ENCODE results near the gene HJURP. TPM values are rescaled to one million over a fixed set of nuclear protein-coding genes. Genes with fewer than 3 reads are reported as not detected.

HJURP gene
- total RNA-seq, 4 donors from 2014 or later, result 0.20 to 1.1 TPM; not detected in 2

DNA sequence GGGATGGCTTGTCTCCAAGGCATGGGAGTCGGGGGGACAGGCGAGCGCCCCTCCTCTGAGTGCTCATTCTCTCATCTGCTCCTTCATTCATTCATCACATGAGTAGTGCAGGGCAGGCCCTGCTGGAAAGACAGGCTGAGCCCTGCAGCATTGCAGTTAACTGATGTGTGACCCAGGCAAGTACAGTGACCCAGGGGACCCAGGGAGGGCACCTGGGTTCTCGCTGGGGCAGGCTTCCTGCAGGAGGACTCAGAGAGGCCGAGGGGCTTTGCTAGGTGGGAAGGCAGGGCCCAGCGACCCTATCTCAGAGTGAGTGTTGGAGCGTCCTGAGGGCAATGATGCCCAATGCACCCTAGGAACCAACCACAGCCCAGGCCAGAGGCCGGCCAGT is 30.6 kb downstream of the HJURP start:
- Histone ChIP-seq H3K4me1 (no peaks in the 10 kb centered on the region), H3K9me3 (no peaks in the 10 kb centered on the region), H3K36me3 (no peaks in the 10 kb centered on the region), H3K27me3 (no peaks in the 10 kb centered on the region), H3K4me3 (no peak overlapping the region), H3K27ac (no peak overlapping the region)
- no peak for DNase-seq
- ATAC-seq, result no peak
- in situ Hi-C loops (cut with MboI; ENCODE audit: low sequenced_read_pairs in 4 of 4), result no loop called here
- intact Hi-C loops (cut with DNase I; ENCODE audit: low total_unique reads), result no loop called here
- TF ChIP-seq POLR2A (IDR thresholded peaks at IDR 0.05), result no peak
- TF ChIP-seq, protein P1, sequence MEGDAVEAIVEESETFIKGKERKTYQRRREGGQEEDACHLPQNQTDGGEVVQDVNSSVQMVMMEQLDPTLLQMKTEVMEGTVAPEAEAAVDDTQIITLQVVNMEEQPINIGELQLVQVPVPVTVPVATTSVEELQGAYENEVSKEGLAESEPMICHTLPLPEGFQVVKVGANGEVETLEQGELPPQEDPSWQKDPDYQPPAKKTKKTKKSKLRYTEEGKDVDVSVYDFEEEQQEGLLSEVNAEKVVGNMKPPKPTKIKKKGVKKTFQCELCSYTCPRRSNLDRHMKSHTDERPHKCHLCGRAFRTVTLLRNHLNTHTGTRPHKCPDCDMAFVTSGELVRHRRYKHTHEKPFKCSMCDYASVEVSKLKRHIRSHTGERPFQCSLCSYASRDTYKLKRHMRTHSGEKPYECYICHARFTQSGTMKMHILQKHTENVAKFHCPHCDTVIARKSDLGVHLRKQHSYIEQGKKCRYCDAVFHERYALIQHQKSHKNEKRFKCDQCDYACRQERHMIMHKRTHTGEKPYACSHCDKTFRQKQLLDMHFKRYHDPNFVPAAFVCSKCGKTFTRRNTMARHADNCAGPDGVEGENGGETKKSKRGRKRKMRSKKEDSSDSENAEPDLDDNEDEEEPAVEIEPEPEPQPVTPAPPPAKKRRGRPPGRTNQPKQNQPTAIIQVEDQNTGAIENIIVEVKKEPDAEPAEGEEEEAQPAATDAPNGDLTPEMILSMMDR (IDR thresholded peaks at IDR 0.05 in 4 of 5, conservative IDR thresholded peaks at IDR 0.05 in 1 of 5), result no peak

DNA sequence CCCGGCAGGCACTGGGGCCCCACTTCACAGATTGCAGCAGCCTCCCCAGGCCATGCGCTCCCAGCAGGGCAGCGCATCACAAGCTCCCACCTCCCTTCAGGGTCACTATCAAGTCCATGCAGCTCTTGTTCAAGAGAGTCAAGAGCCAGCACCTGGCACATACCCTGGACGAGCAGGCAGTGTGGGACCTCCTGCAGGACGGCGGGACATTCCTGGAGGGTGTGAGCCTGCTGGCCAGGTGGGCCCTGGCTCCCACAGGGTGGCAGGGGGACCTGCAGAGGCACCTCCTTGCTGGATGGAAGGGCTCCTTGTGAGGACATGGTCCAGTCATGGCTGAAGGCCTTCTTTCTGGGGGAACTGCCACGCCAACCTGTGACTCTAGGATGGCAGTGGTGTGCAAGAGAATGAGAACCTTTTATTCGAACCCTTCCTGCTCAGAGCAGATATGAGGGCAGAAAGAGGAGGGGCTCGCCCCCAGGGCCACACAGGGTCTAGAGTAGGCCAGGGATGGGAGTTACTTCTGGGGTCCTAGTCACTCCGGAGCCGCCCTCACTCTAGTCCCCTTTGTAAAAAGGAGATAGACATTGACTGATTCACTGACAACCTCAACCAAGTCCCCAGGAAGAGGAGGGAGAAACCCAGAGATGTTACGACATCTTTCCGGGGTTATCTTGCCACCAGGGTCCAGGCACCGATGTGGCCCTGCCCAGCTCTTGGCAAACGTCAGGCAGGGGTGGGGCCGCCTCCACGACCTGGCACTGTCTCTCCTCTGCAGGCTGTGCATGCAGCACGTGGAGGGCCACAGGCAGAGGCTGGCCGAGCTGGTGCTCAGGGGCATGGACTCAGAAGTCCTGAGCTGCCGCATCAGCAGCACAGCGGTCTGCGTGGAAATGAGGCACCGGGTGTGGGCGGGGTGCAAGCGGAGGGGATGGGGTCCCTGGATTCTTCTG is 31.3 kb downstream of the HJURP start:
- H3K4me3 ChIP-seq, result no peak overlapping the region
- TF ChIP-seq, protein P1 (IDR thresholded peaks at IDR 0.05 in 4 of 5, conservative IDR thresholded peaks at IDR 0.05 in 1 of 5), result no peak
- no peak for TF ChIP-seq POLR2A (IDR thresholded peaks at IDR 0.05)
- in situ Hi-C loops (cut with MboI; ENCODE audit: low sequenced_read_pairs in 4 of 4) (no loop called here), intact Hi-C loops (cut with DNase I; ENCODE audit: low total_unique reads) (no loop called here)
- ATAC-seq, result no peak
- no peak for DNase-seq
- H3K9me3 ChIP-seq, result no peaks in the 10 kb centered on the region
- H3K36me3 ChIP-seq, result no peaks in the 10 kb centered on the region
- H3K27me3 ChIP-seq, result no peaks in the 10 kb centered on the region
- H3K4me1 ChIP-seq, result no peaks in the 10 kb centered on the region
- no peak overlapping the region for H3K27ac ChIP-seq

DNA sequence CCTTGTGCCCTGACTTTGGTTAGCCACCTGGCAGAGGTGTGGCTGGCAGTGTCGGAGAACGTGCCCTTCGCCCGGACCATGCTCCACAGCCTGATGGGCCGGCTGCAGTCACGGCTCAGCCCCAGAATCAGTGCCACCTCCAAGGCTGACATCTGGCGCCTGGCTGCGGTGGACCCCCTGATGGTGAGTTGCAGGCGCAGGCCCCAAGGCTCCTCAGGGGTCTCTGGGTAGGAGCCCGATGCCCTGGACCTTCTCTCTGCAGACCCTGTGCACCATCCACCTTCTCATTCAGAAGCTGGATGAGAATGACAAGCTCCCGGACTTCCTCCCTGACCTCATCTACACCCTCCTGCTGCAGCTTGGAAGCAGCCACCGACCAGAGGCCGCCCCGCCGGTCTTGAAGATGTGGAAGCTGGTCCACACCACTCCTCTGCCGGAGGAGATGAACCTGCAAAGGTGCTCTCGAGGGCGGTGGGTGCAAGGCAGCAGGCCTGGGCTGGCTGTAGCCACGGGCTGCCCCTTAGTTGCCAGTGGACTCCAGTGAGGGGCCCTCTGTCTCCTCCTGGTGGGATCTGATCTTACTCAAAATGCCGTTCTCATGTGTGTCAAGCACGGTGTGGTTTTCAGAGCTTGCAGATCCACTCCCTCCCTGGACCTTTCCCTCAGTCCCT is 32.1 kb downstream of the HJURP start:
- DNase-seq (no peak), ATAC-seq (no peak)
- Histone ChIP-seq H3K27me3 (no peaks in the 10 kb centered on the region), H3K9me3 (no peaks in the 10 kb centered on the region), H3K4me1 (no peaks in the 10 kb centered on the region), H3K36me3 (no peaks in the 10 kb centered on the region), H3K4me3 (no peak overlapping the region), H3K27ac (no peak overlapping the region)
- intact Hi-C loops (cut with DNase I; ENCODE audit: low total_unique reads), result no loop called here
- TF ChIP-seq POLR2A (IDR thresholded peaks at IDR 0.05), result no peak
- TF ChIP-seq, protein P1 (IDR thresholded peaks at IDR 0.05 in 4 of 5, conservative IDR thresholded peaks at IDR 0.05 in 1 of 5), result no peak
- in situ Hi-C loops (cut with MboI; ENCODE audit: low sequenced_read_pairs in 4 of 4), result no loop called here

DNA sequence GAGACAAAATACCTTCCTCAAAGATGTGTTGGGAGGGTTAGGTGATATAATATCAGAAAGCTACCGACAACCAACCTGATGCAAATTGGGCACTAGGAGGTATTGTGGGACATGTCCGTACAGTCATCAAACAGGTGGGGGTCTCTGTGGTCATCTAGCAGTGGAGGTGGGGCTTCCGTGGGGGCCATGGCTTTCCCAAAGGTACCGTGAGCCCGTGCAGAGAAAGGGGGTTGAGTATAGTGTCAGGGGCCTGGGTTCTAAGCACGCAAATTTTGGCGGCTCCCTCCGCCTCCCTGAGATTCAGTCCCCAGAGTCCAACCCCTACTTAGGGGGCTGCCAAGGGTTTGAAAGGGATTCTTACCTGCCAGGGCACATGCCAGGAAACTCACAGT is 32.6 kb downstream of the HJURP start:
- Histone ChIP-seq H3K27ac (no peak overlapping the region), H3K9me3 (no peaks in the 10 kb centered on the region), H3K4me1 (no peaks in the 10 kb centered on the region), H3K36me3 (no peaks in the 10 kb centered on the region), H3K27me3 (no peaks in the 10 kb centered on the region), H3K4me3 (no peak overlapping the region)
- intact Hi-C loops (cut with DNase I; ENCODE audit: low total_unique reads) (no loop called here), in situ Hi-C loops (cut with MboI; ENCODE audit: low sequenced_read_pairs in 4 of 4) (no loop called here)
- ATAC-seq, result no peak
- no peak for DNase-seq
- TF ChIP-seq POLR2A (IDR thresholded peaks at IDR 0.05), result no peak
- TF ChIP-seq, protein P1 (IDR thresholded peaks at IDR 0.05 in 4 of 5, conservative IDR thresholded peaks at IDR 0.05 in 1 of 5), result no peak
